CD4-positive, alpha-beta memory T cell (primary cell): Measurements from ENCODE around the gene DZIP1. TPM values are rescaled to one million over a fixed set of nuclear protein-coding genes. Genes with fewer than 3 reads are reported as not detected.

ENCODE experiments used
- CTCF ChIA-PET: fragments of 350-600 bp; sonication (Branson Sonifier 250); formaldehyde crosslinking; loops from one replicate; lab custom pipeline; 2021; ENCODE audit warnings: inconsistent platforms; ENCODE audit not compliant: partially characterized antibody; lab: Charles Lee
- POLR2A ChIA-PET: fragments of 350-600 bp; sonication (Branson Sonifier 250); formaldehyde crosslinking; loops from one replicate; lab custom pipeline; 2021; ENCODE audit not compliant: partially characterized antibody; lab: Charles Lee
- DNase-seq, 5 donors: peaks; one replicate each; pipeline versions ENCODE4 v3.0.0 to v3.0.0-alpha.2; 2020 to 2022; ENCODE audit warnings: mixed read lengths in 1 of 5
- H3K27ac ChIP-seq: one replicate; pipeline ENCODE4 v1.7.0; 2013; ENCODE audit warnings: low read depth, low read length
- H3K27me3 ChIP-seq: 2 replicates; pipeline ENCODE4 v1.7.0; 2013; ENCODE audit warnings: mild to moderate bottlenecking, low read length, moderate library complexity; ENCODE audit not compliant: insufficient read depth
- H3K36me3 ChIP-seq: 2 replicates; pipeline ENCODE4 v1.7.0; 2013; ENCODE audit warnings: mild to moderate bottlenecking, low read length, moderate library complexity; ENCODE audit not compliant: insufficient read depth
- H3K4me1 ChIP-seq: 2 replicates; pipeline ENCODE4 v1.7.0; 2013; ENCODE audit warnings: mild to moderate bottlenecking, low read length, moderate library complexity; ENCODE audit not compliant: insufficient read depth
- H3K4me3 ChIP-seq, 2 donors: one replicate each; pipeline ENCODE4 v1.7.0; 2013; ENCODE audit warnings: low read length in 2 of 2, mild to moderate bottlenecking in 1 of 2
- H3K9me3 ChIP-seq, 2 donors: one replicate each; pipeline ENCODE4 v1.7.0; 2013; ENCODE audit warnings: low read length in 2 of 2, control low read depth in 1 of 2; ENCODE audit not compliant: control insufficient read depth in 1 of 2
- H3K27ac Mint-ChIP-seq, 7 donors: one replicate each; pipeline ENCODE4 v1.8.0; 2020 to 2021; ENCODE audit warnings: mixed read lengths in 7 of 7, mild to moderate bottlenecking in 6 of 7, inconsistent platforms in 3 of 7, moderate library complexity in 3 of 7
- H3K27me3 Mint-ChIP-seq, 2 donors: one replicate each; pipeline ENCODE4 v1.8.0; 2020 to 2021; ENCODE audit warnings: mixed read lengths in 2 of 2
- H3K36me3 Mint-ChIP-seq, 2 donors: one replicate each; pipeline ENCODE4 v1.8.0; 2020 to 2021; ENCODE audit warnings: mixed read lengths in 2 of 2, inconsistent platforms in 1 of 2, mild to moderate bottlenecking in 1 of 2
- H3K4me1 Mint-ChIP-seq, 4 donors: one replicate each; pipeline ENCODE4 v1.8.0; 2020 to 2021; ENCODE audit warnings: mixed read lengths in 4 of 4, mild to moderate bottlenecking in 1 of 4
- H3K4me3 Mint-ChIP-seq, 8 donors: one replicate each; pipeline ENCODE4 v1.8.0; 2020 to 2021; ENCODE audit warnings: mixed read lengths in 8 of 8, mild to moderate bottlenecking in 7 of 8, moderate library complexity in 6 of 8, inconsistent platforms in 3 of 8
- H3K9me3 Mint-ChIP-seq, 8 donors: one replicate each; pipeline ENCODE4 v1.8.0; 2020 to 2021; ENCODE audit warnings: mixed read lengths in 8 of 8, mild to moderate bottlenecking in 5 of 8, inconsistent platforms in 3 of 8, moderate library complexity in 1 of 8
- intact Hi-C: fragments of 100-400 bp; cut with micrococcal nuclease; formaldehyde crosslinking; loops from one replicate; pipeline ENCODE4 v1.15.1; 2023
- polyA plus RNA-seq, 2 donors: library from polyadenylated mRNA; unstranded; fragments of 300-500 nt; fragmentation: Illumina TruSeq; gene quantifications; one replicate each; pipeline ENCODE4 v1.2.3, GENCODE V29; 2021
- total RNA-seq, 2 experiments: library from RNA; stranded (reverse); gene quantifications; one replicate each; pipeline ENCODE4 v1.2.3, GENCODE V29; 2021

The DZIP1 gene
- total and polyA plus RNA-seq, 4 experiments from 2014 or later: not detected

DNA sequence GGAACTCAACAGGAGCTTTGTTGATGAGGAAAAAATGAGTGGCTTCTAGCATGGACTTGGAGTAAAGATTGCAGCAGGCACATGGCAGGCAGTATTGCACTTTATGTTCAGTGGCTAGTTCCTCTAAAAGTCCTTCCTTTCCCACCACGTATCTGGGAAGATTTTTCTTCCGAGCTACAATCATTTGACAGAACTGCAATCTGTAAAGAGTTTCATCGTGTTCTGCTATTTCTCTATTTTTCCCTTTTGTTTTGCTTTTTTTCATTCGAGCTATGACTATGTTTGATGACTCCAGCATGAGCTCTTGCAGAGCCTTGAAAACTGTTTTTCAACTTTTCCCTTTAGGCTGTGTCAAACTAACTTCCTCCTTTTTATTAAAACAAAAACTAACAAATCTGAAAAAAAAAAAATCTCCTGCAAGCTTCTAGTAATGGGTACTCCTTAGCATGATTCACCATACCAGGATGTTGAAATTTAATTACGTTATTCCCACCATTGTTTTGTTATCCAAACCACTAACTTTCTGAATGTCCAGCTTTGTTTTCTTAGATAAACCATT lies 79.7 kb downstream of the DZIP1 start:
- peaks cover 0 to 5% (median 3%) of the 10 kb centered on the region in 8 donors for H3K9me3 Mint-ChIP-seq
- POLR2A ChIA-PET: no interaction called here
- no peak overlapping the region for H3K27ac ChIP-seq

GRCh38 chr13:95564091-95564490 lies 80.4 kb downstream of the DZIP1 start:
- no peak overlapping the region for H3K4me3 ChIP-seq
- Mint-ChIP-seq H3K27me3 (peaks cover 7 to 13% of the 10 kb centered on the region in 2 donors), H3K4me3 (no peak overlapping the region), H3K27ac (no peak overlapping the region), H3K9me3 (peaks cover 0 to 5% (median 3%) of the 10 kb centered on the region in 8 donors), H3K36me3 (no peaks in the 10 kb centered on the region), H3K4me1 (peaks cover 0 to 2% (median 0%) of the 10 kb centered on the region in 4 donors)
- H3K36me3 ChIP-seq: no peaks in the 10 kb centered on the region
- intact Hi-C loops: no loop called here
- ChIA-PET CTCF (interaction anchor here (1.4 kb wide), 1 partner anchor 270 kb away, joined by 3 read pairs; no protein-coding TSS in a partner anchor), POLR2A (no interaction called here)
- no peak for DNase-seq
- H3K27ac ChIP-seq: no peak overlapping the region
- H3K9me3 ChIP-seq: no peaks in the 10 kb centered on the region
- H3K4me1 ChIP-seq: no peaks in the 10 kb centered on the region
- no peaks in the 10 kb centered on the region for H3K27me3 ChIP-seq

More for the DNA sequence above, 79.7 kb downstream of the DZIP1 start:
- Histone ChIP-seq H3K9me3 (no peaks in the 10 kb centered on the region), H3K27me3 (no peaks in the 10 kb centered on the region), H3K36me3 (no peaks in the 10 kb centered on the region), H3K4me1 (no peaks in the 10 kb centered on the region), H3K4me3 (no peak overlapping the region)
- Mint-ChIP-seq H3K27me3 (peaks cover 8 to 14% of the 10 kb centered on the region in 2 donors), H3K27ac (no peak overlapping the region), H3K4me3 (no peak overlapping the region), H3K4me1 (peaks cover 0 to 2% (median 0%) of the 10 kb centered on the region in 4 donors), H3K36me3 (no peaks in the 10 kb centered on the region)
- DNase-seq: no peak
- intact Hi-C loops: no loop called here
- CTCF ChIA-PET: interaction anchor here (1.4 kb wide), 1 partner anchor 269 kb away, joined by 3 read pairs; no protein-coding TSS in a partner anchor

DNA sequence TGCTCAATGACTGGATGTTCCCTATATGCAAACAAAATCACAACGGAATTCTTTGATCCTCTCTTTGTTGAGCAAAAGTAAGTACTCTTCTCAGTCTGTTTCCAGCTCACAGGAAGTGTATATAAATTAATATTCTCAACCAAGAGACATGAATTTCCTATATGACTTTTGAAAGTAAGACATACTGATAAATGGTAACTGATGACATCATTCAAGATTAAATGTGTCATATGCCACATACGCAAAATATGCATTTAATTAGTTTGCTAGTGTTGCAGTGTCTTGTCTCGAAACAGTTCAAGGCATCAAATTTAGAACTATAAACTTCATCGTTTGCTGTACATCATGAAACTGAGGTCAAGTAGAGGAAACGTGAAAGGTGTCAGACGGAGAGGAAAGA lies 84.1 kb downstream of the DZIP1 start:
- intact Hi-C loops: no loop called here
- CTCF ChIA-PET: no interaction called here
- Mint-ChIP-seq H3K4me3 (no peak overlapping the region), H3K27ac (no peak overlapping the region), H3K4me1 (peaks cover 0 to 2% (median 0%) of the 10 kb centered on the region in 4 donors), H3K27me3 (peaks cover 22 to 23% of the 10 kb centered on the region in 2 donors), H3K9me3 (peaks cover 0 to 2% (median 0%) of the 10 kb centered on the region in 8 donors), H3K36me3 (no peaks in the 10 kb centered on the region)
- H3K27me3 ChIP-seq: no peaks in the 10 kb centered on the region
- H3K9me3 ChIP-seq: no peaks in the 10 kb centered on the region
- DNase-seq: no peak
- no peak overlapping the region for H3K4me3 ChIP-seq
- H3K36me3 ChIP-seq: no peaks in the 10 kb centered on the region
- POLR2A ChIA-PET: no interaction called here
- H3K4me1 ChIP-seq: no peaks in the 10 kb centered on the region
- no peak overlapping the region for H3K27ac ChIP-seq

GRCh38 chr13:95559100-95559499 lies 85.4 kb downstream of the DZIP1 start:
- Mint-ChIP-seq H3K4me3 (no peak overlapping the region), H3K4me1 (peaks cover 0 to 6% (median 3%) of the 10 kb centered on the region in 4 donors), H3K36me3 (no peaks in the 10 kb centered on the region), H3K27me3 (peaks cover 30 to 33% of the 10 kb centered on the region in 2 donors), H3K9me3 (peaks cover 0 to 4% (median 0%) of the 10 kb centered on the region in 8 donors), H3K27ac (no peak overlapping the region)
- intact Hi-C loops: no loop called here
- Histone ChIP-seq H3K4me3 (no peak overlapping the region), H3K9me3 (no peaks in the 10 kb centered on the region), H3K4me1 (no peaks in the 10 kb centered on the region), H3K27ac (no peak overlapping the region), H3K36me3 (no peaks in the 10 kb centered on the region), H3K27me3 (peaks cover 12% of the 10 kb centered on the region)
- ChIA-PET POLR2A (no interaction called here), CTCF (no interaction called here)
- DNase-seq: no peak

- CTCF ChIA-PET: no interaction called here
- no peak for DNase-seq
- no peak overlapping the region for H3K4me3 ChIP-seq
- H3K4me1 ChIP-seq: peaks cover 10% of the 10 kb centered on the region
- Mint-ChIP-seq H3K27me3 (peaks cover 37 to 39% of the 10 kb centered on the region in 2 donors), H3K27ac (no peak overlapping the region), H3K4me3 (no peak overlapping the region), H3K9me3 (peaks cover 0 to 4% (median 0%) of the 10 kb centered on the region in 8 donors), H3K36me3 (no peaks in the 10 kb centered on the region), H3K4me1 (peaks cover 8 to 15% (median 12%) of the 10 kb centered on the region in 4 donors)
- intact Hi-C loops: no loop called here
- H3K27ac ChIP-seq: no peak overlapping the region
- no peaks in the 10 kb centered on the region for H3K36me3 ChIP-seq
- POLR2A ChIA-PET: no interaction called here
- H3K27me3 ChIP-seq: peaks cover 17% of the 10 kb centered on the region
- H3K9me3 ChIP-seq: no peaks in the 10 kb centered on the region
These were observed 87.5 kb downstream of the DZIP1 start for GRCh38 chr13:95557013-95557412.

DNA sequence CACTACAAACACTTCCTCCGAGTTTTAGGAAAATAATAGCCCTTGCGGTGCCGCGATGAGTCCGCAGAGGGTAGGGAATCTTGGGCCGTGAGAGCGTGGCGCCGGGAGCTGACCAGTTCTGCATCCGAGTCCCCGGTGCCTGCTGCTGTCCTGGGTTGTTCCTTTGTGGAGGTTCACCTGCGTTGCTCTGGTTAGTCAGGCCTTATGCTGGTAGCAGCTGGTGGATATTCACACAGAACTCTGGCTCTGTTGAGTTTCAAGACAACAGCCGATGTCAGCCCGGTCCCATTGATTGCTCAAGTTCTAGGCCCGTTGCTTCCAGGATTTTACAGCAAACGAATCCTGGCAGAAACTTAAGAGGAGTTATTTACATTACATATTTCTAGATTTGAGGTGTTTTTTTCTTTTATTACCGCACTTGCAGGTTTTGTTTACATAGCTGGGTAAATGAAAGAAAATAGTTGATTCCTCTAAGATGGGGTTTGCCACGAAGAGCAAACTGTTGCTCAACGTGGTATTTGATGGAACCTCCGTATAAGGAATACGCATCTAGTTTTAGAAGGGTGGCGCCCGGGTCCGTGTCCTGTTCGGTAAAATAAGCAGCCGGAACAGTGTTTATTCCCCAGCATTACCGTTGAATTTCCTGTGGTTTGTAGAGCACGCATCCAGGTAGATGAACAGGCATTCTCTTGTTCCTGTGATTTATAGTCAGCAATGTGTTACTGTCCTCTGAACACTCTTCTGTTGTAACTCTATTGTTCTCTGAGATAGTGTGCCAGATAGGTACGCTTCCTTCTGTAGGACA lies 90.7 kb downstream of the DZIP1 start:
- Mint-ChIP-seq H3K4me3 (peak overlapping the region in 5 of 8 donors; percentile 51 to 78 (median 59)), H3K27me3 (peaks cover 53 to 57% of the 10 kb centered on the region in 2 donors), H3K36me3 (no peaks in the 10 kb centered on the region), H3K9me3 (peaks cover 0 to 4% (median 0%) of the 10 kb centered on the region in 8 donors), H3K4me1 (peaks cover 8 to 17% (median 12%) of the 10 kb centered on the region in 4 donors), H3K27ac (no peak overlapping the region)
- DNase-seq: no peak
- ChIA-PET POLR2A (no interaction called here), CTCF (no interaction called here)
- Histone ChIP-seq H3K36me3 (no peaks in the 10 kb centered on the region), H3K27ac (no peak overlapping the region), H3K4me1 (peaks cover 10% of the 10 kb centered on the region), H3K4me3 (no peak overlapping the region), H3K27me3 (peaks cover 21% of the 10 kb centered on the region), H3K9me3 (no peaks in the 10 kb centered on the region)
- intact Hi-C loops: no loop called here
